ENCODE results near the gene LGALS1.

Gene LGALS1

GRCh38 chr22:37662039-37662438 is 13.4 kb upstream of the LGALS1 start:
- H3K4me3 ChIP-seq (ENCODE audit: control insufficient read depth, low read depth, low read length): no peak overlapping the region
- no peak for DNase-seq (ENCODE audit: low read depth)
- TF ChIP-seq, protein P1, sequence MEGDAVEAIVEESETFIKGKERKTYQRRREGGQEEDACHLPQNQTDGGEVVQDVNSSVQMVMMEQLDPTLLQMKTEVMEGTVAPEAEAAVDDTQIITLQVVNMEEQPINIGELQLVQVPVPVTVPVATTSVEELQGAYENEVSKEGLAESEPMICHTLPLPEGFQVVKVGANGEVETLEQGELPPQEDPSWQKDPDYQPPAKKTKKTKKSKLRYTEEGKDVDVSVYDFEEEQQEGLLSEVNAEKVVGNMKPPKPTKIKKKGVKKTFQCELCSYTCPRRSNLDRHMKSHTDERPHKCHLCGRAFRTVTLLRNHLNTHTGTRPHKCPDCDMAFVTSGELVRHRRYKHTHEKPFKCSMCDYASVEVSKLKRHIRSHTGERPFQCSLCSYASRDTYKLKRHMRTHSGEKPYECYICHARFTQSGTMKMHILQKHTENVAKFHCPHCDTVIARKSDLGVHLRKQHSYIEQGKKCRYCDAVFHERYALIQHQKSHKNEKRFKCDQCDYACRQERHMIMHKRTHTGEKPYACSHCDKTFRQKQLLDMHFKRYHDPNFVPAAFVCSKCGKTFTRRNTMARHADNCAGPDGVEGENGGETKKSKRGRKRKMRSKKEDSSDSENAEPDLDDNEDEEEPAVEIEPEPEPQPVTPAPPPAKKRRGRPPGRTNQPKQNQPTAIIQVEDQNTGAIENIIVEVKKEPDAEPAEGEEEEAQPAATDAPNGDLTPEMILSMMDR (IDR thresholded peaks at IDR 0.05; ENCODE audit: control insufficient read depth, insufficient read depth, low read depth, low read length, missing control alignments): no peak

- H3K4me3 ChIP-seq (ENCODE audit: control insufficient read depth, low read depth, low read length): no peak overlapping the region
- TF ChIP-seq, protein P1 (IDR thresholded peaks at IDR 0.05; ENCODE audit: control insufficient read depth, insufficient read depth, low read depth, low read length, missing control alignments): no peak
- DNase-seq (ENCODE audit: low read depth): no peak
These were observed 11.8 kb upstream of the LGALS1 start for GRCh38 chr22:37663521-37664140.

DNA sequence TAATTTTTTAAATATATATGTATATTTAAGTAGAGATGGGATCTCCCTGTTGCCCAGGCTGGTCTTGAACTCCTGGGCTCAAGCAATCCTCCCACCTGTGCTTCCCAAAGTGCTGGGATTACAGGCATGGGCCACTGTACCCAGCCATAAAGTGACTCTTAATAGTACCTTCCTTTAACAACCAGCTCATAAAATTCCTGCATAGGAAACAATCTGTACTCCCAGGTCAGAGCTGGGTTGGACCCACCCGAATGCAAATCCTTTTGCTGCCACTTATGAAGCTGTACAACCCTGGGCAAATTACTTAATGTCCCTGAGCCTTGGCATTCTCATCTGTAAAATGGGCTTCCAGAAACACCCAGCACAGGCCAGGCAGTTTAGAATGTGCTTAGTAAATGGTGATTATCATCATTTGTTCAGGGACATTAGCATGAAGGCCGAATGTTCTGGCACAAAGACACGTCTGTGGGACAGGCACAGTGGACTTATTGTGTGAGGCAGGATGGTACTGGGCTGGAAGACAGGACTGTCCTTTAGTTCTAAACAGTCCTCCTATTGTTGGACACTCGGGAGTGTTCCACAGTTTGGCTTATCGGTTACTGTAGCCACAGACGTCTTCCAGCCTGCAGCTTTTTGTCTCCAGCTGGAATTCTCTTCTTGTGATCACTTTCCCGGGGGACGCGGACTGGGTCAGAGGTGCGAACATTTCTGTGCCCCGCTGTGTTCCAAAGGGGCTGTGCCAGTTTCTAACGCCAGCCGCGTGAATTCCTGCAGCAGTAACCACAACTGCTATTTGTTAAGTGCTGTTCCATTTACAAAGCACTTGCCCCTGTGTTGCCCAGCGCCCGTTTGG is 11.0 kb upstream of the LGALS1 start:
- TF ChIP-seq, protein P1 (IDR thresholded peaks at IDR 0.05; ENCODE audit: control insufficient read depth, insufficient read depth, low read depth, low read length, missing control alignments): no peak
- H3K4me3 ChIP-seq (ENCODE audit: control insufficient read depth, low read depth, low read length): no peak overlapping the region
- no peak for DNase-seq (ENCODE audit: low read depth)

- TF ChIP-seq, protein P1 (IDR thresholded peaks at IDR 0.05; ENCODE audit: control insufficient read depth, insufficient read depth, low read depth, low read length, missing control alignments): no peak
- no peak overlapping the region for H3K4me3 ChIP-seq (ENCODE audit: control insufficient read depth, low read depth, low read length)
- no peak for DNase-seq (ENCODE audit: low read depth)
These were observed 9.9 kb upstream of the LGALS1 start for GRCh38 chr22:37665487-37665886.

DNA sequence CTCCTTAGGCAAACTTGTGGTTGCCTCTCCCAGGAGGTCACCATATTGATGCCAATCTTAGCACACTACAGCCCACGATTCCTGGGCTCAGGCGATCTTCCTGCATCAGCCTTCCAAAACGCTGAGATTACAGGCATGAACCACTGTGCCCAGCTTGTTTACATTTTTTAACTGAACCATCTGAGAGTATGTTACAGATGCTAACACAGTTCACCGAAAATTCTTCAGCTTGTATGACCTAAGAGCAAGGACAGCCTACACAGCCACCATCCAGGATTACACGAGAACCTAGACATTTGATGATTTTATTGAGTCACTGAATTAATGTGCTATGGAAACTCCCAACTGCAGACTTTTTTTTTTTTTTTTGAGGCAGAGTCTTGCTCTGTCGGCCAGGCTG is 5.8 kb upstream of the LGALS1 start:
- DNase-seq (ENCODE audit: low read depth): peak; percentile 74
- no peak overlapping the region for H3K4me3 ChIP-seq (ENCODE audit: control insufficient read depth, low read depth, low read length)
- TF ChIP-seq, protein P1 (IDR thresholded peaks at IDR 0.05; ENCODE audit: control insufficient read depth, insufficient read depth, low read depth, low read length, missing control alignments): no peak

GRCh38 chr22:37672206-37672919 is 3.1 kb upstream of the LGALS1 start:
- H3K4me3 ChIP-seq (ENCODE audit: control insufficient read depth, low read depth, low read length): no peak overlapping the region
- TF ChIP-seq, protein P1 (IDR thresholded peaks at IDR 0.05; ENCODE audit: control insufficient read depth, insufficient read depth, low read depth, low read length, missing control alignments): no peak
- DNase-seq (ENCODE audit: low read depth): no peak

Data from AG09309 (cell line).